Measurements from ENCODE around the gene ALDH1L1.

- TF ChIP-seq SUZ12 (IDR thresholded peaks at IDR 0.05; ENCODE audit: extremely low read depth, insufficient read depth, insufficient read length): no peak
- no peak for TF ChIP-seq YY1 (IDR thresholded peaks at IDR 0.05; ENCODE audit: insufficient read depth, insufficient read length)
- no peak for TF ChIP-seq ZNF274 (IDR thresholded peaks at IDR 0.05; ENCODE audit: low read depth, low read length)
Measured at GRCh38 chr3:126104028-126104635, 76.3 kb downstream of the ALDH1L1 start.
